NCI-H69 (cell line): ENCODE results near the gene CNDP2.

ENCODE experiments used
- DNase-seq: peaks from one replicate; lab custom pipeline; 2025; lab: John Stamatoyannopoulos, UW

CNDP2 gene

DNA sequence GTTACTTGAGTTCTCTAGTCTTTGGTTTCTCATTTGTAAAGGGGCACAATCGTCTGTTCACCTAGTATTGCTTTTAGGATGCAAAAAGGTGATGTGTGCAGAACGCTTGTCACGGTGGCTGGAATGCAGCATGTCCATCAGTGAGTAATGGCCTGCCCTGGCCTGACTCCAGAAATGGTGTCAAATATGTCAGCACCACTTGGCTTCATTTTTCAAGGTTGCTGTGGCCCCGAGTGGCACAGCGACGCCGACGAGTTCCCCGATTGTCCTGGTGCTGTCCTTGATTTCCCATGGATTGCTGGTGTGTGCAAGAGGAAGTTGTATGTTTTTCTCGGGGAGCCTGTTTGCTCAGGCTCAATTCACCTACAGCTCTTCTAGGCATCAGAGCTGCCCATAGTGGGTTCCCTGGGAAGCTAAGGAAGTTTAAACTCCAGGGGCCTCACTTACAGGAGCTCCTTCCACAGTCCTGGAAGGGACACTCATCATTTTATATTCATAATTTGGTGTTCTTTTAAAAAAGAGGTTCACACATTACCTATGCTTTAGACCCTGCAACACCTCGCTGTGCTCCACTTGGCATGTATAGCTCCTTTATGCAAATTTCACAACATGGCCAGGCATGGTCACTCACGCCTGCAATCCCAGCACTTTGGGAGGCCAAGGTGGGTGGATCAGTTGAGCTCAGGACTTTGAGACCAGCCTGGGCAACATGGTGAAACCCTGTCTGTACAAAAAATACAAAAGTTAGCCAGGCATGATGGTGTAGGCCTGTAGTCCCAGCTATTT is 75.9 kb downstream of the CNDP2 start:
- DNase-seq: no peak

DNA sequence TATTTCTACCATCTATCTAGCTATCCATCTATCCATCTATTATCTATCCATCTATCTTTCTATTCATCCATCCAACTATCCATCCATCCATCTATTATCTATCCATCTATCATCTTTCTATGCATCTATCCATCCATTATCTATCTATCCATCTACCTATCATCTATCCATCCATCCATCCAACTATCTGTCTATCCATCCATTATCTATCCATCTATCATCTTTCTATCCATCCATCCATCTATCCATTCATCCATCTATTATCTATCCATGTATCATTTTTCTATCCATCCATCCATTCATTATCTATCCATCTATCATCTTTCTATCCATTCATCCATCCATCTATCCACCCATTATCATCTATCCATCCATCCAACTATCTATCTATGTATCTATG is 76.9 kb downstream of the CNDP2 start:
- DNase-seq: no peak
